SHP77 treated with DMSO at 0.1 percent for 48 hours (cell line): ENCODE data around the gene SPTLC1.

Experiments
- DNase-seq: peaks from one replicate; lab custom pipeline; 2025; lab: John Stamatoyannopoulos, UW

Gene SPTLC1

GRCh38 chr9:92077888-92078287, 37.3 kb downstream of the SPTLC1 start:
- no peak for DNase-seq

- DNase-seq: no peak
Measured at GRCh38 chr9:92071634-92072033, 43.6 kb downstream of the SPTLC1 start.

DNA sequence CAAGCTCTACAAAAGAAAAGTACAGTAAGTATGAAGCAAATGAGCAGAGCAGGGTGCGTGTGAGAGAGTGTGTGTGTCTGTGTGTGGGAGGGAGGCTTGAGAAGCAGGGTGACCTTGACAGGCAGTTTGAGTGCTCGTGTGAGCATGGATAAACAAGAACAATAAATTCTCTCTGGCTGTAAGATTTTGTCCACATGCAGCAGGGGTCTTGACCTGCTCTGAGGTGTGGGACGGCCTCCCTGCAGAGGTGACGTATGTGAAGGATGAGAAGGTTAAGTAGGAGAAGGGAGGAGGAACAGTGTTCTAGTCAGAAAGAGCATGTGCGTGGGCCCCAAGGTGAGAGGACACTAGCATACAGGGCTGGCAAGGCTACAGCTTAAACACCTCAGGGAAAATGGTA, 49.0 kb downstream of the SPTLC1 start:
- DNase-seq: no peak

DNA sequence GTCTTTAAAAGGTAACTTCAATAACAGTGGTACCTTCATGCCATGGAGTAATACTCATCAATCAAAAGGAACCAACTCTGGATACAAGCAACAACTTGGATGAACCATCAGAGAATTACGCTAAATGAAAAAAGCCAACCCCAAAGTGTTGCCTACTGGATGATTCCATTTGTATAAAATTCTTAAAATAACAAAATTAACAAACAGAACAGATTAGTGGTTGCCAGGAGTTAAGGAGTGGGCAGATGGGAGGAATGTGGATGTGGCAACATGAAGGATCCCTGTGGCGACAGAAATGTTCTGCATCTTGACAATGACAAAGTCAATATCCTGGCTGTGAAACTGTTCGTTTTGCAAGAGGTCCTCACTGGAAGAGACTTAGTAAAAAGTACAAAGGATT, 50.5 kb downstream of the SPTLC1 start:
- no peak for DNase-seq

GRCh38 chr9:92061184-92061583, 54.0 kb downstream of the SPTLC1 start:
- DNase-seq: no peak

GRCh38 chr9:92059661-92060060, 55.6 kb downstream of the SPTLC1 start:
- no peak for DNase-seq

- DNase-seq: no peak
Measured at GRCh38 chr9:92058723-92059444, 56.3 kb downstream of the SPTLC1 start.

DNA sequence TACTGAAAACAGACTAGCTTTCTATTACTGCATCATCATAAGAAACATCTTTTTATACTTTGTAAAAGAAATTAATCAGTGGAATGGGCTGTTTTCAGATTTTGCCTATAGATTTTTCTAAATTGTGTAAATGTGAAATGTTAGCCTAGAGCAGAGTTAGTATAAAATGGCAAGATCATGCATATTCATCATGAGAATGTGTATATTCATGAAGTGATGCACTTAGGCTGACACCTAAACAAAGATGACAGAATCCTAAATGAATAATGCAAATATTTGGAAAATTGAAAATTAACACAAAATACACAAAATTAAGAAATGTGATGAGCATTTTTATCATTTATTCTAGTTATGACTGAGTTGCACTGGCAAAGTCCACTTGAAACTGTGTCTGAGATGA, 57.2 kb downstream of the SPTLC1 start:
- DNase-seq: no peak

GRCh38 chr9:92057226-92057625, 58.0 kb downstream of the SPTLC1 start:
- no peak for DNase-seq

GRCh38 chr9:92055624-92056023, 59.6 kb downstream of the SPTLC1 start:
- no peak for DNase-seq

- DNase-seq: no peak
Measured at GRCh38 chr9:92048924-92049625, 66.1 kb downstream of the SPTLC1 start.

- no peak for DNase-seq
Measured at GRCh38 chr9:92047500-92047899, 67.7 kb downstream of the SPTLC1 start.

- no peak for DNase-seq
Measured at GRCh38 chr9:92046676-92047075, 68.5 kb downstream of the SPTLC1 start.

- DNase-seq: no peak
Measured at GRCh38 chr9:92044936-92045335, 70.3 kb downstream of the SPTLC1 start.

DNA sequence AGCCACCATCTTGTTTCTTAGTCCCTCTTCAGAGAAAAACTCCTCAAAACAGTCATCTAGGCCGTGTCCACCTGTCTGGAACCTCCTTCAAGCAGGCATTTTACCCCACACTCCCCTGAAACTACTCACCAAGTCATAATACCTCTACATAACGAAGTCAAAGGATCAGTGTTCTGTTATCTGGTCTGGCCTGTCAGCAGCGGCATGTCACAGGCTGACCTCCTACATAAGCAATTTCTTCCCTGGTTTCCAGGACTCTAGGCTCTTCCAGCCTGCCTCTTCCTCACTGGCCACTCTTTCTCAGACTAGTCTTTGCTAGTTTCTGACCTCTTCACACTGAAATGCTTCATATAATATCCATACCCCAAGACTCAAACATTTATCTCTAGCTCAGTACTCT, 72.2 kb downstream of the SPTLC1 start:
- DNase-seq: no peak

DNA sequence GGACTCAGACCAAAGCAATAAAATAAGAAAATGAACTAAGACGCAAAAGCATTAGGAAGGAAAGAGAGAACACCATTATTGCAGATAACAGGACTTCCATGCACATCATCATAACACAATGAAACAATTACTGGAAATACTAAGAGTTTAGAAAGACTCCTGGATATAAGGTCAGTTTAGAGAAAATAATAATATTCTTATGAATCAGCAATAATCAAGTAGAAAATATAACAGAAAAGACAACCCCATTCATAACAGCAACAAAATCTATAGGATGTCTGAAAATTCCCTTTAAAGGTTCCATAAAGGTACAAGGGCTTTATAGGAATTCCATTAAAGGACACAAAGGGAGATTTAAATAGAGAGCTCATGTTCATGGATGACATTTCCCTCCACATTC, 73.0 kb downstream of the SPTLC1 start:
- DNase-seq: no peak

DNA sequence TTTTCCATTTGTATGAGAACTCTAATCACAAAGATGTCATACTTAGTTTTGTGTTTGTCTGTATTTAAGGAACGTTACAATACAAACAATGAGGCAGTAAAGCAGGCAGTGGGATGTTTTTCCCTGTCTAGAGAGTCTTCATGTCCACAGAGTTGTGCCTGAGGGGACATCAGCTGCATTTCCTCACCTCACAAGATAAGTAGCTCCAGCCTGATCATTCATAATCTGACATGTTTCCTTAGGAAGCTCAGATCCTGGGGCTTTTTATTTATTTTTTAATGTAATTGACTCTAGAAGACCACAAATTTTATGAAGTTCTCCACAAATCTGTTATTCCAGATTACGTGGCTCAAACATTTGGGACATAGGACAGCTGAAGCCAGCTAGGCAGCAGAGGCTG, 78.5 kb downstream of the SPTLC1 start:
- no peak for DNase-seq

- DNase-seq: no peak
Measured at GRCh38 chr9:92036411-92036746, 78.8 kb downstream of the SPTLC1 start.

- no peak for DNase-seq
Measured at GRCh38 chr9:92035687-92036410, 79.4 kb downstream of the SPTLC1 start.

DNA sequence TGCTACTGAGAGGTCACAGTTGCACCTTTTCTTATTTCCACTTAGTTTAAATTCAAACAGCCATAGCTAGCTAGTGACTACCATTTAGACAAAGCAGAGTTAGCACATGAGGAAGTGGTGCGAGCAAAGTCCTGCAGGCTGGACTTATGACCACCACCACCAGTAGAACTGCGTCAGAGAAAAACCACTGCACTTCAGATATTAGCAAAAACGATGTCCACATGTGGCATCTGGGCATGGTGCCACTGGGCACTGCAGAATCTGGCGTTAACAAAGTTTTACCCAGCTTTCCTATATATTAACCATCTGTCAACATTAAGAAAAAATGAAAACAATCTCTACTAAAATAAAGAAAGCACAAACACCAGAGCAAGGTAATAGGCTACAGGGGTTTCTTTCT, 80.1 kb downstream of the SPTLC1 start:
- DNase-seq: no peak

DNA sequence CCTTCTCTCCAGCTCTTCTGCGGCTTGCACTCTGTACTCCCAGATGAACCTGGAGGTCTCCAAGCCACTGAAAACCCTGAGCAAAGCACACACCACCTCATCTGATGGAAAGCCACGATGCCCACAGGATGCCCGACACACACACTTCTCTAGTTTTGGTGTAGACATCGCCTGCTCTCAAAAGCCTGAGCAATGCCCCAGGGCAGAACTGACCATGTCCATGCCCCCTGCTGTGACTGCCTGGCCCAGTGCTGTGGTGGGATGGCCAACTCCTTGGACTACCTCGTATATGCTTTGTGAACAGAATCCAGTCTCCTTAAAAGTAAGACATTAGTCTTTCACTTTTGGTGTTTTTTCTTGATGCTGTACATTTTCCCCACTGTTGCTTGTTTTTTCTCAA, 81.2 kb downstream of the SPTLC1 start:
- no peak for DNase-seq

DNA sequence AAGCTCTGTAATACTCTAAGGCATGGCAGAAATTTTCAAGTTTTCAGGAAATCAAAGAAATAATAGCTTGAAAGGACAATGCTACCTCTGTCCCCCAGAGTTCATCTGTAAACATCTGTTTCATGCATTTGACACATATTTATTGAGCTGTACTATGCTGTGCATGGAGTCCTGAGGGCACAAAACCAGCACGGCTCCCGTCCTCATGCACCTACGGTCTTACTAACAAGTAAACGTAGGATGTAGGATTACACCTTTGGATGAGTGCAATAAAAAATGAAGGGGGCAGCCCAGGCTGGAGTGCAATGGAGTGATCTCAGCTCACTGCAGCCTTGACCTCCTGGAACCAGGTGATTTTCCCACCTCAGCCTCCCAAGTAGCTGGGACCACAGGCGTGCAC, 81.9 kb downstream of the SPTLC1 start:
- DNase-seq: no peak

DNA sequence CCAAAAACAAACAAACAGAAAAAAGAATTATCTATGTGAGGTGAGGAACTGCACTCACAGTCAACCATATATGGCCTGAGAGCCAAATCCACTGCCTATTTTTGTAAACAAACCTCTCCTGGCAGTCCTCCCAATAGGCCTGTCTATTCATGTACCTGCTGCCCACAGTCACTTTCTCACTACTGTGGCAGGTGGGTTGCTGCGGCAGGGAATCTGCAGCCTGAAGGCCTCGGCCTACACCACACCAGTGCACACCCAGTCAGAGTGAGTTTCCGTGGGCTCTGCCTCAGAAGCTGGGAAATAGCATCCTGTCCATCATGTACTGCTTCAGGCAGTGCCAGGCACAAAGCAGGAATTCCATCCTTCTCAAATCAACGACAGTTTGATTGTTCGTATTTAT, 82.3 kb downstream of the SPTLC1 start:
- no peak for DNase-seq
